Activated CD8-positive, alpha-beta memory T cell treated with anti-CD3 and anti-CD28 coated beads, Interleukin-2, amount 50 U/mL, for 48 hours (primary cell): Measurements from ENCODE around the gene DEFB108B.
"Not testable (repeated sequence)": the region's sequence is repeated elsewhere in the genome, so short reads cannot be mapped to it uniquely, and the experiment has no call there.

Source experiments
- DNase-seq: peaks from one replicate; pipeline ENCODE4 v3.0.0-alpha.2; 2020

The DEFB108B gene

GRCh38 chr11:71821539-71821938 is 11.5 kb upstream of the DEFB108B start:
- not testable (repeated sequence) for DNase-seq

DNA sequence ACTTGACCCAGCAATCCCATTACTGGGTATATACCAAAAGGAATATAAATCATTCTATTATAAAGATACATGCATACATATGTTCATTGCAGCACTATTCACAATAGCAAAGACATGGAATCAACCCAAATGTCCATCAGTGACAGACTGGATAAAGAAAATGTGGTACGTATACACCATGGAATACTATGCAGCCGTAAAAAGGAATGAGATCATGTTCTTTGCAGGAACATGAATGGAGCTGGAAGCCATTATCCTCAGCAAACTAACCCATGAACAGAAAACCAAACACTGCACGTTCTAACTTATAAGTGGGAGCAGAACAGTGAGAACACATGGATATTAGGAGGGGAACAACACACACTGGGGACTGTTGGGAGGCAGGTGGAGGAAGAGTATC is 3.8 kb upstream of the DEFB108B start:
- DNase-seq, result not testable (repeated sequence)

- not testable (repeated sequence) for DNase-seq
These were observed 3.3 kb upstream of the DEFB108B start for GRCh38 chr11:71829686-71830085.

DNA sequence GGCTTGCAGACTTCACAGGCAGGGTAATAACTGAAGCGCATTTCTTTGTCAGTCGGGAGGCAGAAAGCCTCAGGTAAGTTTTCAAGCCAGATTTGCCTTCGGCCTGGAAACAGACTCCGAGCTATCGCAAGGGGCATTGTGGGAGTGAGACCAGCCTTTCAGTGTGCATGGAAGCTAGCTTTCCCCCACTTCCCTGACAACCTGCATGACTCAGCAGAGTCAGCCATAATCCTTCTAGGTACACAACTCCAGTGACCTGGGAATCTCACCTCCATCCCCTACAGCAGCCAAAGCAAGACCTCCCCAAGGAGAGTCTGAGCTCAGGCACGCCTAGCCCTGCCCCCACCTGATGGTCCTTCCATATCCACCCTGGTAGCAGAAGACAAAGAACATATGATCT is 9.7 kb downstream of the DEFB108B start:
- DNase-seq, result not testable (repeated sequence)

DNA sequence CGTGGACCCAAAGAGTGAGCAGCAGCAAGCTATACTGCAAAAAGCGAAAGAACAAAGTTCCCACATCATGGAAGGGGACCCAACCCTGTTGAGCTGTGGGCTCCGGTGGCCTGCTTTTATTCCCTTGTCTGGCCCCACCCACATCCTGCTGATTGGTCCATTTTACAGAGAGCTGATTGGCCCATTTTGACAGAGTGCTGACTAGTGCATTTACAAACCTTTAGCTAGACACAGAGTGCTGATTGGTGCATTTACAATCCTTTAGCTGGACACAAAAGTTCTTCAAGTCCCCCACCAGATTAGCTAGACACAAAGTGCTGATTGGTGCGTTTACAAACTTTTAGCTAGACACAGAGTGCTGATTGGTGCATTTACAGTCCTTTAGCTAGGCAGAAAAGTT is 10.4 kb downstream of the DEFB108B start:
- not testable (repeated sequence) for DNase-seq

DNA sequence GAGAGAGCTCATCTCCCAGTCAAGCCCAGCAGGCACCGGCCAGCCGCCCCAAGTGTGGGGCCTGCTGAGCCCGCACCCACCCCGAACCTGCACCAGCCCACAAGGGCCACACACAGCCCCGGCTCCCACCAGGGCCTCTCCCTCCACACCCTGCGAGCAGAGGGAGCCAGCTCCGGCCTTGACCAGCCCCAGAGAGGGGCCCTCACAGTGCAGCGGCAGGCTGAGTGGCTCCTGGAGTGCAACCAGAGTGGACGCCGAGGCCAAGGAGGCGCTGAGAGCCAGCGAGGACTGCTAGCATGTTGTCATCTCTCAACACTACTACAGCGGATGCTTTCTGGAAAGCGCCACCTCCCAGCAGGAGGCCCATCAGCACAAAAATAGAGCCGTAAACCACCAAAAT is 10.9 kb downstream of the DEFB108B start:
- no peak for DNase-seq

DNA sequence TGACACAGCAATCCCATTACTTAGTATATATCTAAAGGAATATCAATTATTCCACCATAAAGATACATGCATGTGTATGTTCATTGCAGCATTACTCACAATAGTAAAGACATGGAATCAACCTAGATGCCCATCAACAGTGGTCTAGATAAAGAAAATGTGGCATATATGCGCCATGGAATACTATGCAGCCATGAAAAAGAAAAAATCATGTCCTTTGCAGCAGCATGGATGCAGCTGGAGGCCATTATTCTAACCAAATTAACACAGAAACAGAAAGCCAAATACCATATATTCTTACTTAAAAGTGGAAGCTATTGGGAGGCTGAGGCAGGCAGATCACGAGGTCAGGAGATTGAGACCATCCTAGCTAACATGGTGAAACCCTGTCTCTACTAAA is 20.9 kb downstream of the DEFB108B start:
- DNase-seq, result not testable (repeated sequence)

- DNase-seq, result not testable (repeated sequence)
These were observed 22.9 kb downstream of the DEFB108B start for GRCh38 chr11:71855880-71856279.

GRCh38 chr11:71860835-71861234 is 27.8 kb downstream of the DEFB108B start:
- DNase-seq, result not testable (repeated sequence)

DNA sequence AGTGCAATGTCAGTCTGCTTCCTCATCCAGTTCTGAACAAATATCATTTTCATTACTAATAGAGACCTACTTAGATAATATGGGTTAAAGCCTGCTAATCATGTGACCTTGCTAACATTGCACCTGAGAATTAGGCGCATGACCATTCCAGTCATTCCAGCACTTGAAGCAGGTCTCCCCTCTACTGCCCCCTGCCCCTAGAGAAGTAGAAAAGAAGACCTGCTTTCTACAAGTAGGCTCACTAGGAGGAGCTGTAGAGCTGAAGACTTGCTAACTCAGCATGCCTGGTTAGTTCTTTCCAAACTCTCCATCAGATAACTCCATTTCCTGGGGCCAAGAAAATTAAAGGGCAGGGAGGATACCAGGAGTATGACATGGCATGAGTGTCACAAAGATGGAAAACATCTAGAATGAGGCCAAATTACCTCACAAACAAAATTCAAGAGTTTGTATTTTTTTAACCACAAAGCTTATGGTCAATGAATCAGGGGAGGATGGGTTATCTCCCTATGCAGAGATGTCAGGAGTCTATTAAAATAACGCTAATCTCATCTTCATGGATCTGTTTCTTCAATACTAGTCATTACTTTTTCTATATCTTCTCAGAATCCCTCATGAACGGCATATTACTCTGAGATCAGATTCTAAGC is 31.1 kb downstream of the DEFB108B start:
- DNase-seq, result not testable (repeated sequence)

DNA sequence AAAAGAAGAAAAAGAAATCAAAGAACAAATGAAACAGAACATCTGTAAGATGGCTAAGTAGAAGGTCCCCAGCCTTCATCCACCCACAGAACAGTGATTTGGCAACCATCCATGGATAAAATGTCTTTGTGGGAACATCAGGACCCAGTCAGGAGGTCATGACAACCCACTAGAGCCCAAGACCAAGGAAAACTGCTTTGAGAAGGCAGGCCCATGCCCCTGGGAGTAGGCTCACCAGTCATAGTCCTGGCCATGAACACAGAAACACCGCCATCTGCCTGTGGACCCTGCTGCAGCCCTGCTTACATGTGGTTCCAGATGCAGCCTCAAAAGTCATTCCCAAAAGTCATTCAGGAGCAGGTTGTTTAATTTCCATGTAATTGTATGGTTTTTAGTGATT is 34.2 kb downstream of the DEFB108B start:
- not testable (repeated sequence) for DNase-seq

- DNase-seq, result not testable (repeated sequence)
These were observed 36.9 kb downstream of the DEFB108B start for GRCh38 chr11:71869931-71870330.

DNA sequence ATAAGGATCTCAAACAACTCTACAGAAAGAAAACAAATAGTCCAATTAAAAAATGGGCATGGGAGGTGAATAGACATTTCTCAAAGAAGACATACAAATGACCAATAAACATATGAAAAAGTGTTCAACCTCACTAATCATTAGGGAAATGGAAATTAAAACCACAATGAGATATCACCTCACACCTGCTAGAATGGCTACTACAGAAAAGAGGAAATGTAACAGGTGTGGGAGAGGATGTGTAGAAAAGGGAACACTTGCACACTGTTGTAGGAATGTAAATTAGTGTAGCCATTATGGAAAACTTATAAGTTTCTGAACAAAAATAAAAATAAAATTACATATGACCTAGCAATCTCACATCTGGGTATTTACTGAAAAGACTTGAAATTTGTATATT is 37.7 kb downstream of the DEFB108B start:
- not testable (repeated sequence) for DNase-seq

GRCh38 chr11:71876262-71876661 is 43.3 kb downstream of the DEFB108B start:
- not testable (repeated sequence) for DNase-seq

- DNase-seq, result not testable (repeated sequence)
These were observed 45.1 kb downstream of the DEFB108B start, which contains the start of gene DEFB131B for GRCh38 chr11:71878059-71878458. Gene DEFB131B, plus strand, starts transcription at chr11:71878453. Its CDS starts 0 bp downstream, at chr11:71878453.

GRCh38 chr11:71885806-71886205 is 52.8 kb downstream of the DEFB108B start:
- DNase-seq, result not testable (repeated sequence)
